Testis (tissue), 2 donors: Measurements from ENCODE around the gene CXCL3.

Source experiments
- POLR2A ChIP-seq: fragments of 450-650 bp; IDR thresholded peaks from one replicate; pipeline ENCODE4 v1.6.1; 2017; ENCODE audit warnings: antibody characterized with exemption, mild to moderate bottlenecking, moderate library complexity
- TF ChIP-seq, protein P1 (sequence below), 3 experiments: fragments of 450-650 bp in 2 of 3; fragments of 200-600 bp in 1 of 3; sonication (generic) in 1 of 3; IDR thresholded peaks; one replicate each; pipeline ENCODE4 v1.5.1; 2016 to 2019; ENCODE audit warnings: antibody characterized with exemption in 3 of 3, mild to moderate bottlenecking in 2 of 3, moderate library complexity in 1 of 3

DNA sequence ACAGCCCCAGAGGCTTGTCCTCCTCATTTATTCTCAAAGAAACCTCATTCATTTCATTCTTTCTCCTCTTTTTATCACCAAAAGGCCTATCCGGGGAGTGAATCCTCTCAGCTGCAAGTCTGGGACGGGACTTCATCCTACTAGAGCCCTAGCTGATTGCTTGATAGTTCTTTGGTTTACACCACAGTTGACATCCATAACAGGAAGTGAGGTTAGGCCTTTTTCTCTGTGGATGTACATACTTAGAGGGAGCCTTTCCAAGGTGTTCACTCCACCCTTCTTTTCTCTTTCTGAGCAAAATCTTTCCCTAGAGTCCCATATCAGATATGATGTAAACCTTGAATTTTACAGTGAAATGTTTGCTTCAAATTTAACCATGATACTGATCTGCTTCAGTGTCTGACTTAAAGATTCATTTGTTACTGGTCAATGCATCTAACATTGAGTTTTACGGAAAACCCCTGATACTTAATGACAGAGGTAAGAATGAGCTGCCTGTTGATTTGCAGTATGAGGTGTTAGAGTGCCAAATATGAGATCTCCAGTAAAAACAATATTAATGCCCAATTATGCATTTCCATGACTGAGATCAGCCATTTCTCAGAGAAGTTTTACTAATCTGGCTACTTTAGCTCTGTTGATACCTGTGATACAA is 23.2 kb downstream of the CXCL3 start:
- TF ChIP-seq, protein P1, sequence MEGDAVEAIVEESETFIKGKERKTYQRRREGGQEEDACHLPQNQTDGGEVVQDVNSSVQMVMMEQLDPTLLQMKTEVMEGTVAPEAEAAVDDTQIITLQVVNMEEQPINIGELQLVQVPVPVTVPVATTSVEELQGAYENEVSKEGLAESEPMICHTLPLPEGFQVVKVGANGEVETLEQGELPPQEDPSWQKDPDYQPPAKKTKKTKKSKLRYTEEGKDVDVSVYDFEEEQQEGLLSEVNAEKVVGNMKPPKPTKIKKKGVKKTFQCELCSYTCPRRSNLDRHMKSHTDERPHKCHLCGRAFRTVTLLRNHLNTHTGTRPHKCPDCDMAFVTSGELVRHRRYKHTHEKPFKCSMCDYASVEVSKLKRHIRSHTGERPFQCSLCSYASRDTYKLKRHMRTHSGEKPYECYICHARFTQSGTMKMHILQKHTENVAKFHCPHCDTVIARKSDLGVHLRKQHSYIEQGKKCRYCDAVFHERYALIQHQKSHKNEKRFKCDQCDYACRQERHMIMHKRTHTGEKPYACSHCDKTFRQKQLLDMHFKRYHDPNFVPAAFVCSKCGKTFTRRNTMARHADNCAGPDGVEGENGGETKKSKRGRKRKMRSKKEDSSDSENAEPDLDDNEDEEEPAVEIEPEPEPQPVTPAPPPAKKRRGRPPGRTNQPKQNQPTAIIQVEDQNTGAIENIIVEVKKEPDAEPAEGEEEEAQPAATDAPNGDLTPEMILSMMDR (IDR thresholded peaks at IDR 0.05), result no peak
- TF ChIP-seq POLR2A, result no peak
